Measurements from ENCODE around the gene RPUSD4. TPM values are rescaled to one million over a fixed set of nuclear protein-coding genes. Genes with fewer than 3 reads are reported as not detected.

The RPUSD4 gene
- polyA plus RNA-seq, 1 donor from 2014 or later = 43.4 TPM

DNA sequence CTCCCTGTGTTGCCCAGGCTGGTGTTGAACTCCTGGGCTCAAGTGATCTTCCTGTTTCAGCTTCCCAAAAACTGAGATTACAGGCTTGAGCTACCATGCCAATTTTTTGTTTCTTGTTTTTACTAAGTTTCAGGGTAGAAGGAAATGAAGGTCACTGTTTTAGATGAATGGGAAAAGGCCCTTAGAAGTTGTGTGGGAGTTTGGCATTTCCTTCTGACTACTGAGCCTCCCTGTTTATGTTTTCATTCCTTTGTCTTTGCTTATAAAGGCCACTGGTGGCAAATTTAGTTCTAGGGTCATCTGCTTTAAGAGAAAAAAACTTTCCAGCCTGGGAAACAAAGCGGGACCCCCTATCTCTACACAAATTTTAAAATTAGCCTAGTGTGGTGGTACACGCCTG, 35.2 kb upstream of the RPUSD4 start:
- TF ChIP-seq EP300 (conservative IDR thresholded peaks at IDR 0.05; ENCODE audit: poor library complexity, severe bottlenecking) = no peak
- TF ChIP-seq MXI1 (conservative IDR thresholded peaks at IDR 0.05; ENCODE audit: poor library complexity, severe bottlenecking) = no peak
- no peak for TF ChIP-seq SMC3 (conservative IDR thresholded peaks at IDR 0.05; ENCODE audit: poor library complexity)
- TF ChIP-seq REST (IDR thresholded peaks at IDR 0.05; ENCODE audit: borderline replicate concordance) = no peak
- no peak for TF ChIP-seq RAD21 (conservative IDR thresholded peaks at IDR 0.05)
- TF ChIP-seq EZH2 (IDR thresholded peaks at IDR 0.05; ENCODE audit: borderline replicate concordance, insufficient read depth, low read length, poor library complexity, severe bottlenecking) = no peak
- TF ChIP-seq POLR2AphosphoS5 (IDR thresholded peaks at IDR 0.05) = no peak
- TF ChIP-seq TAF1 (IDR thresholded peaks at IDR 0.05; ENCODE audit: low read depth) = no peak
- TF ChIP-seq CTCF (IDR thresholded peaks at IDR 0.05; ENCODE audit: poor library complexity, severe bottlenecking) = no peak
- no peaks in the 10 kb centered on the region for H3K79me2 ChIP-seq (replicated peaks; ENCODE audit: insufficient read depth, low read length)
- H3K27me3 ChIP-seq (ENCODE audit: insufficient read depth, low read depth, low read length) = no peaks in the 10 kb centered on the region
- H3K4me3 ChIP-seq (ENCODE audit: low read length) = no peak overlapping the region
- H3F3A ChIP-seq (ENCODE audit: insufficient read depth, low read length, poor library complexity, severe bottlenecking) = no peaks in the 10 kb centered on the region
- no peak overlapping the region for H2AFZ ChIP-seq (ENCODE audit: low read depth, low read length)
- H4K20me1 ChIP-seq (ENCODE audit: insufficient read depth) = no peaks in the 10 kb centered on the region
- no peaks in the 10 kb centered on the region for H3K9me3 ChIP-seq (ENCODE audit: low read length)
- no peak overlapping the region for H3K9ac ChIP-seq (ENCODE audit: low read length)
- H3K4me2 ChIP-seq (ENCODE audit: low read length) = no peak overlapping the region
- no peaks in the 10 kb centered on the region for H3K9me2 ChIP-seq (ENCODE audit: insufficient read depth, low read length)
- peaks cover 15% of the 10 kb centered on the region for H3K36me3 ChIP-seq (ENCODE audit: insufficient read depth, low read length)
- H3K27ac ChIP-seq (ENCODE audit: low read length) = no peak overlapping the region

GRCh38 chr11:126233391-126233790, 21.9 kb upstream of the RPUSD4 start:
- Histone ChIP-seq H3K36me3 (ENCODE audit: insufficient read depth, low read length) (no peaks in the 10 kb centered on the region), H3K27ac (ENCODE audit: low read length) (no peak overlapping the region), H3F3A (ENCODE audit: insufficient read depth, low read length, poor library complexity, severe bottlenecking) (no peaks in the 10 kb centered on the region), H3K9me2 (ENCODE audit: insufficient read depth, low read length) (no peaks in the 10 kb centered on the region), H3K4me3 (ENCODE audit: low read length) (no peak overlapping the region), H4K20me1 (ENCODE audit: insufficient read depth) (no peaks in the 10 kb centered on the region), H3K27me3 (ENCODE audit: insufficient read depth, low read depth, low read length) (no peaks in the 10 kb centered on the region), H2AFZ (ENCODE audit: low read depth, low read length) (no peak overlapping the region), H3K9ac (ENCODE audit: low read length) (no peak overlapping the region), H3K79me2 (replicated peaks; ENCODE audit: insufficient read depth, low read length) (no peaks in the 10 kb centered on the region), H3K4me2 (ENCODE audit: low read length) (no peak overlapping the region), H3K9me3 (ENCODE audit: low read length) (no peaks in the 10 kb centered on the region)
- TF ChIP-seq RAD21 (conservative IDR thresholded peaks at IDR 0.05) (no peak), SMC3 (conservative IDR thresholded peaks at IDR 0.05; ENCODE audit: poor library complexity) (no peak), EP300 (conservative IDR thresholded peaks at IDR 0.05; ENCODE audit: poor library complexity, severe bottlenecking) (no peak), REST (IDR thresholded peaks at IDR 0.05; ENCODE audit: borderline replicate concordance) (no peak), EZH2 (IDR thresholded peaks at IDR 0.05; ENCODE audit: borderline replicate concordance, insufficient read depth, low read length, poor library complexity, severe bottlenecking) (no peak), CTCF (IDR thresholded peaks at IDR 0.05; ENCODE audit: poor library complexity, severe bottlenecking) (no peak), POLR2AphosphoS5 (IDR thresholded peaks at IDR 0.05) (no peak), MXI1 (conservative IDR thresholded peaks at IDR 0.05; ENCODE audit: poor library complexity, severe bottlenecking) (no peak), TAF1 (IDR thresholded peaks at IDR 0.05; ENCODE audit: low read depth) (no peak)
